GM12878 (cell line): ENCODE results near the gene UCKL1. TPM values are rescaled to one million over a fixed set of nuclear protein-coding genes. Genes with fewer than 3 reads are reported as not detected.

Experiments
- ATAC-seq: fragments of 200-7000 bp; cut with Tn5 transposase; 3 replicates; pipeline ENCODE4 v1.9.1; 2020; ENCODE audit warnings: mild to moderate bottlenecking, moderate library complexity
- BruUV-seq: library from RNA; stranded (reverse); fragments of 400-500 nt; replicated peaks from 2 replicates; lab custom pipeline; 2021; lab: Mats Ljungman, UMichigan
- CTCF ChIA-PET: fragments of 300-600 bp; sonication (Branson Sonifier 250); formaldehyde crosslinking; extraction: SDS; loops from one replicate; lab custom pipeline; 2021; ENCODE audit warnings: inconsistent platforms; lab: Yijun Ruan, JAX
- POLR2A ChIA-PET: fragments of 350-600 bp; formaldehyde crosslinking; extraction: SDS; loops from one replicate; lab custom pipeline; 2021; ENCODE audit warnings: inconsistent platforms; lab: Charles Lee
- RAD21 ChIA-PET: fragments of 300-600 bp; sonication (Branson Sonifier 250); formaldehyde crosslinking; loops from one replicate; lab custom pipeline; 2023; ENCODE audit warnings: antibody characterized with exemption; ENCODE audit not compliant: unreplicated experiment; lab: Charles Lee
- SMC1A ChIA-PET: fragments of 300-600 bp; sonication (Branson Sonifier 250); formaldehyde crosslinking; loops from one replicate; lab custom pipeline; 2023; ENCODE audit not compliant: unreplicated experiment, uncharacterized antibody; lab: Charles Lee
- DNase-seq: peaks from one replicate; pipeline ENCODE4 v3.0.0-alpha.2; 2011; ENCODE audit warnings: low read depth, low spot score
- FAIRE-seq: peaks from 3 replicates; lab custom pipeline; 2011; peaks lifted over from hg19 to GRCh38; lab: Jason Lieb, UNC
- H2AFZ ChIP-seq: 2 replicates; pipeline ENCODE4 v1.6.0; 2011; ENCODE audit warnings: low read depth, low read length, control low read depth; ENCODE audit not compliant: control insufficient read depth
- H3K27ac ChIP-seq: 2 replicates; pipeline ENCODE4 v1.5.1; 2011; ENCODE audit warnings: control low read depth; ENCODE audit not compliant: control insufficient read depth, insufficient read depth
- H3K27me3 ChIP-seq, 2 experiments: replicated peaks in 1 of 2; 2 replicates each; pipeline versions ENCODE4 v1.6.0 to v1.6.1; 2011; ENCODE audit warnings: low read length in 1 of 2; ENCODE audit not compliant: control insufficient read depth in 2 of 2, insufficient read depth in 2 of 2
- H3K36me3 ChIP-seq, 2 experiments: 2 replicates each; pipeline ENCODE4 v1.5.1; 2011; ENCODE audit warnings: low read length in 1 of 2; ENCODE audit not compliant: control insufficient read depth in 2 of 2, insufficient read depth in 2 of 2
- H3K4me1 ChIP-seq: 2 replicates; pipeline ENCODE4 v1.6.1; 2011; ENCODE audit warnings: mild to moderate bottlenecking, low read length, moderate library complexity, mixed read lengths; ENCODE audit not compliant: control insufficient read depth, insufficient read depth
- H3K4me2 ChIP-seq: 2 replicates; pipeline ENCODE4 v1.6.0; 2011; ENCODE audit warnings: control low read depth; ENCODE audit not compliant: control insufficient read depth, insufficient read depth
- H3K4me3 ChIP-seq: fragments of 200-600 bp; sonication (generic); 2 replicates; pipeline ENCODE4 v1.5.1; 2016
- H3K79me2 ChIP-seq: 2 replicates; pipeline ENCODE4 v1.6.0; 2011; ENCODE audit warnings: low read length; ENCODE audit not compliant: control insufficient read depth, insufficient read depth
- H3K9ac ChIP-seq: 2 replicates; pipeline ENCODE4 v1.8.0; 2011; ENCODE audit warnings: low read length, control low read depth, mixed read lengths; ENCODE audit not compliant: control insufficient read depth, insufficient read depth
- H3K9me3 ChIP-seq: replicated peaks from 3 replicates; pipeline ENCODE4 v1.5.1; 2011; ENCODE audit warnings: mild to moderate bottlenecking, low read length; ENCODE audit not compliant: control insufficient read depth, insufficient read depth
- H4K20me1 ChIP-seq: 2 replicates; pipeline ENCODE4 v1.6.0; 2011; ENCODE audit not compliant: control insufficient read depth, insufficient read depth
- ASH2L ChIP-seq: fragments of 300-600, 200-600 bp; sonication (generic); IDR thresholded peaks from 2 replicates; pipeline ENCODE4 v1.6.1; 2017; ENCODE audit warnings: low read depth, mild to moderate bottlenecking, borderline replicate concordance
- IKZF2 ChIP-seq, 2 experiments: fragments of 450-650 bp; IDR thresholded peaks; 2 replicates each; pipeline ENCODE4 v1.6.1; 2017; ENCODE audit warnings: mild to moderate bottlenecking in 2 of 2, moderate library complexity in 2 of 2
- MLLT1 ChIP-seq: fragments of 450-650 bp; IDR thresholded peaks from 2 replicates; pipeline ENCODE4 v1.6.1; 2016; ENCODE audit warnings: mild to moderate bottlenecking
- POU2F2 ChIP-seq: IDR thresholded peaks from 3 replicates; pipeline ENCODE4 v1.6.1; 2011; ENCODE audit warnings: low read depth, mild to moderate bottlenecking, low read length, borderline replicate concordance
- STAT3 ChIP-seq: IDR thresholded peaks from 2 replicates; pipeline ENCODE4 v1.6.1; 2011; ENCODE audit warnings: low read depth, low read length, improper control_type of control experiment
- TAF1 ChIP-seq: IDR thresholded peaks from 2 replicates; pipeline ENCODE4 v1.6.1; 2011; ENCODE audit warnings: mild to moderate bottlenecking, low read depth, low read length, borderline replicate concordance
- ZBTB11 ChIP-seq: fragments of 450-650 bp; formaldehyde crosslinking; IDR thresholded peaks from 2 replicates; pipeline ENCODE4 v1.5.0; 2022; ENCODE audit warnings: mild to moderate bottlenecking, missing genetic modification characterization
- WGBS: methylation state at CpG from one replicate; pipeline ENCODE4 v1.1.6; 2016; ENCODE audit warnings: low lambda C conversion rate; ENCODE audit not compliant: insufficient replicate concordance, insufficient coverage; ENCODE audit errors: missing lambda C conversion rate; 5-methylcytosine and 5-hydroxymethylcytosine counted together
- in situ Hi-C: fragments of 300-500 bp; cut with MboI; formaldehyde crosslinking; loops from 9 replicates; pipeline ENCODE4 v1.14.3; 2018; ENCODE audit warnings: mixed read lengths
- intact Hi-C: fragments of 100-400 bp; cut with micrococcal nuclease; formaldehyde crosslinking; loops from one replicate; pipeline ENCODE4 v1.14.2; 2022; ENCODE audit not compliant: unreplicated experiment
- polyA plus RNA-seq, 11 experiments: library from polyadenylated mRNA; depleted of rRNA in 4 of 11; unstranded in 6 of 11; stranded (reverse) in 5 of 11; fragments of >200 nt; fragmentation: Nextera tagmentation in 4 of 11; fragmentation: Illumina TruSeq in 1 of 11; extraction: Ambion mirVana in 4 of 11; extraction: Trizol in 1 of 11; gene quantifications; 1 replicate in 1 of 11; 2 replicates in 10 of 11; pipeline versions ENCODE4 v1.2.1 to v1.2.3, GENCODE V29; 2011 to 2016; ENCODE audit warnings: inconsistent platforms in 2 of 11, missing spikeins in 2 of 11, low read depth in 1 of 11
- total RNA-seq, 4 experiments: library from RNA; depleted of rRNA in 3 of 4; stranded (reverse); fragments of >200 nt in 3 of 4; fragmentation: Illumina TruSeq in 1 of 4; extraction: Trizol in 1 of 4; gene quantifications; 2 replicates each; pipeline versions ENCODE4 v1.2.1 to v1.2.3, GENCODE V29; 2013 to 2021
- TF ChIP-seq, protein P1 (sequence below): fragments of 450-650 bp; formaldehyde crosslinking; IDR thresholded peaks from 2 replicates; pipeline ENCODE4 v1.4.0; 2022; ENCODE audit warnings: mild to moderate bottlenecking, moderate library complexity

Gene UCKL1
- total and polyA plus RNA-seq, 10 of the 15 experiments (the other 5 are each of a cell fraction or from before 2014, with no cell fraction given): 2.4 to 36.3 (median 24.8) TPM

GRCh38 chr20:63919130-63919529 lies 37.1 kb downstream of the UCKL1 start:
- no peak for ATAC-seq
- peaks cover 10% of the 10 kb centered on the region for H3K79me2 ChIP-seq
- in situ Hi-C loops: no loop called here
- intact Hi-C loops: no loop called here
- no peaks in the 10 kb centered on the region for H4K20me1 ChIP-seq
- H3K27me3 ChIP-seq: no peaks in the 10 kb centered on the region
- no peak overlapping the region for H2AFZ ChIP-seq
- no peak overlapping the region for H3K4me3 ChIP-seq
- H3K27ac ChIP-seq: no peak overlapping the region
- no peak overlapping the region for H3K4me2 ChIP-seq
- no peak for FAIRE-seq
- ChIA-PET RAD21 (no interaction called here), CTCF (no interaction called here), POLR2A (no interaction called here), SMC1A (no interaction called here)
- H3K4me1 ChIP-seq: peaks cover 3% of the 10 kb centered on the region
- 86% methylated on average over 19 of the region's 19 CpGs for WGBS
- no peak overlapping the region for H3K9ac ChIP-seq
- H3K36me3 ChIP-seq: peaks cover 4 to 12% of the 10 kb centered on the region in 2 experiments; a peak in 3 of 4 replicates
- no peaks in the 10 kb centered on the region; the same call in 1 of the 3 replicates for H3K9me3 ChIP-seq
- DNase-seq: no peak
- no TSS peak for BruUV-seq
- TF ChIP-seq ZBTB11 (CRISPR knock-in tag): no peak
- no peak for TF ChIP-seq MLLT1
- no peak for TF ChIP-seq POU2F2
- TF ChIP-seq, protein P1, sequence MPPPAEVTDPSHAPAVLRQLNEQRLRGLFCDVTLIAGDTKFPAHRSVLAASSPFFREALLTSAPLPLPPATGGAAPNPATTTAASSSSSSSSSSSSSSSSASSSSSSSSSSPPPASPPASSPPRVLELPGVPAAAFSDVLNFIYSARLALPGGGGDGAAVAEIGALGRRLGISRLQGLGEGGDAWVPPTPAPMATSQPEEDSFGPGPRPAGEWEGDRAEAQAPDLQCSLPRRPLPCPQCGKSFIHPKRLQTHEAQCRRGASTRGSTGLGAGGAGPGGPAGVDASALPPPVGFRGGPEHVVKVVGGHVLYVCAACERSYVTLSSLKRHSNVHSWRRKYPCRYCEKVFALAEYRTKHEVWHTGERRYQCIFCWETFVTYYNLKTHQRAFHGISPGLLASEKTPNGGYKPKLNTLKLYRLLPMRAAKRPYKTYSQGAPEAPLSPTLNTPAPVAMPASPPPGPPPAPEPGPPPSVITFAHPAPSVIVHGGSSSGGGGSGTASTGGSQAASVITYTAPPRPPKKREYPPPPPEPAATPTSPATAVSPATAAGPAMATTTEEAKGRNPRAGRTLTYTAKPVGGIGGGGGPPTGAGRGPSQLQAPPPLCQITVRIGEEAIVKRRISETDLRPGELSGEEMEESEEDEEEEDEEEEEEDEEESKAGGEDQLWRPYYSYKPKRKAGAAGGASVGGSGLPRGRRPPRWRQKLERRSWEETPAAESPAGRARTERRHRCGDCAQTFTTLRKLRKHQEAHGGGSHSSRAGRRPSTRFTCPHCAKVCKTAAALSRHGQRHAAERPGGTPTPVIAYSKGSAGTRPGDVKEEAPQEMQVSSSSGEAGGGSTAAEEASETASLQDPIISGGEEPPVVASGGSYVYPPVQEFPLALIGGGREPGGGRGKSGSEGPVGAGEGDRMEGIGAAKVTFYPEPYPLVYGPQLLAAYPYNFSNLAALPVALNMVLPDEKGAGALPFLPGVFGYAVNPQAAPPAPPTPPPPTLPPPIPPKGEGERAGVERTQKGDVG (CRISPR knock-in tag): no peak
- TF ChIP-seq STAT3: no peak
- no peak for TF ChIP-seq TAF1
- TF ChIP-seq IKZF2 (IDR thresholded peaks at IDR 0.05): no peak
- TF ChIP-seq ASH2L: no peak
